OCI-LY7 (cell line): ENCODE data around the gene TDRD7. TPM values are rescaled to one million over a fixed set of nuclear protein-coding genes. Genes with fewer than 3 reads are reported as not detected.

Source experiments
- BruUV-seq: library from RNA; stranded (reverse); fragments of 400-500 nt; replicated peaks from 2 replicates; lab custom pipeline; 2021; lab: Mats Ljungman, UMichigan
- CTCF ChIA-PET: fragments of 300-600 bp; sonication (Branson Sonifier 250); formaldehyde crosslinking; loops from one replicate; lab custom pipeline; 2022; ENCODE audit warnings: antibody characterized with exemption; ENCODE audit not compliant: unreplicated experiment; lab: Charles Lee
- POLR2A ChIA-PET: fragments of 300-600 bp; sonication (Branson Sonifier 250); formaldehyde crosslinking; loops from one replicate; lab custom pipeline; 2022; ENCODE audit warnings: antibody characterized with exemption; lab: Charles Lee
- DNase-seq: peaks from one replicate; pipeline ENCODE4 v3.0.0-alpha.2; 2015; ENCODE audit warnings: low spot score
- H2AFZ ChIP-seq: fragments of 200-600 bp; sonication (generic), shearing (Covaris generic); 2 replicates; pipeline ENCODE4 v1.6.1; 2014; ENCODE audit warnings: mild to moderate bottlenecking, antibody characterized with exemption, low read length, moderate library complexity
- H3K27ac ChIP-seq: fragments of 200-600 bp; sonication (generic); 2 replicates; pipeline ENCODE4 v1.5.1; 2014; ENCODE audit warnings: mixed run types, low read depth, mild to moderate bottlenecking, moderate library complexity, low read length, inconsistent platforms; ENCODE audit not compliant: poor library complexity, severe bottlenecking
- H3K36me3 ChIP-seq: fragments of 200-600 bp; sonication (generic); 2 replicates; pipeline ENCODE4 v1.6.1; 2014; ENCODE audit warnings: mild to moderate bottlenecking, antibody characterized with exemption, low read length, moderate library complexity, mixed read lengths; ENCODE audit not compliant: insufficient read depth
- H3K4me1 ChIP-seq: fragments of 200-600 bp; sonication (generic); 2 replicates; pipeline ENCODE4 v1.5.1; 2014; ENCODE audit warnings: mild to moderate bottlenecking, low read length; ENCODE audit not compliant: insufficient read depth, poor library complexity, severe bottlenecking
- H3K4me2 ChIP-seq: fragments of 200-600 bp; sonication (generic); 2 replicates; pipeline ENCODE4 v1.6.1; 2014; ENCODE audit warnings: mild to moderate bottlenecking, low read length
- H3K4me3 ChIP-seq: fragments of 200-600 bp; sonication (generic); 2 replicates; pipeline ENCODE4 v1.5.1; 2014; ENCODE audit warnings: mild to moderate bottlenecking, low read depth, low read length; ENCODE audit not compliant: poor library complexity, severe bottlenecking
- H3K79me2 ChIP-seq: fragments of 200-600 bp; sonication (generic); 2 replicates; pipeline ENCODE4 v1.6.1; 2016; ENCODE audit warnings: low read depth, mild to moderate bottlenecking, low read length, moderate library complexity, mixed read lengths; ENCODE audit not compliant: insufficient read depth
- H3K9me2 ChIP-seq: fragments of 200-600 bp; sonication (generic); 2 replicates; pipeline ENCODE4 v1.6.1; 2016; ENCODE audit warnings: mild to moderate bottlenecking, low read length, mixed read lengths; ENCODE audit not compliant: insufficient read depth
- H3K9me3 ChIP-seq: fragments of 200-600 bp; sonication (generic); 2 replicates; pipeline ENCODE4 v1.6.1; 2014; ENCODE audit warnings: mild to moderate bottlenecking, mixed run types, low read length, mixed read lengths
- H4K20me1 ChIP-seq: fragments of 200-600 bp; sonication (generic); 2 replicates; pipeline ENCODE4 v1.6.1; 2014; ENCODE audit warnings: mild to moderate bottlenecking, antibody characterized with exemption, low read length, moderate library complexity, mixed read lengths; ENCODE audit not compliant: insufficient read depth
- CTCF ChIP-seq: fragments of 200-600 bp; sonication (generic); conservative IDR thresholded peaks from 2 replicates; pipeline ENCODE4 v1.5.1; 2014; ENCODE audit warnings: mild to moderate bottlenecking, antibody characterized with exemption, low read length, moderate library complexity, mixed read lengths
- EZH2phosphoT487 ChIP-seq: fragments of 200-600 bp; sonication (generic); IDR thresholded peaks from 2 replicates; pipeline ENCODE4 v1.6.1; 2018; ENCODE audit warnings: low read depth, borderline replicate concordance, mild to moderate bottlenecking, mixed run types, antibody characterized with exemption, low read length, moderate library complexity, mixed read lengths
- intact Hi-C: fragments of 100-400 bp; cut with micrococcal nuclease; formaldehyde crosslinking; loops from one replicate; pipeline ENCODE4 v1.10.0; 2022; ENCODE audit not compliant: unreplicated experiment
- total RNA-seq, 2 experiments: library from RNA; depleted of rRNA in 1 of 2; stranded (reverse); fragments of >200 nt in 1 of 2; shearing (Covaris generic) in 1 of 2; gene quantifications; 2 replicates each; pipeline ENCODE4 v1.2.3, GENCODE V29; 2014 to 2022

The TDRD7 gene
- total RNA-seq, 2 experiments from 2014 or later, result 4.0 to 6.1 TPM

- no peak for DNase-seq
- Histone ChIP-seq H3K9me3 (no peaks in the 10 kb centered on the region), H4K20me1 (no peaks in the 10 kb centered on the region), H3K36me3 (no peaks in the 10 kb centered on the region), H3K9me2 (no peaks in the 10 kb centered on the region), H3K4me2 (no peak overlapping the region), H3K4me1 (no peaks in the 10 kb centered on the region), H2AFZ (no peak overlapping the region), H3K4me3 (no peak overlapping the region), H3K79me2 (no peaks in the 10 kb centered on the region), H3K27ac (no peak overlapping the region)
- ChIA-PET CTCF (no interaction called here), POLR2A (no interaction called here)
- TF ChIP-seq EZH2phosphoT487 (no peak), CTCF (no peak)
- no TSS peak for BruUV-seq
- intact Hi-C loops, result no loop called here
These were observed 21.0 kb upstream of the TDRD7 start for GRCh38 chr9:97390791-97391406.

- TF ChIP-seq CTCF (no peak), EZH2phosphoT487 (no peak)
- POLR2A ChIA-PET, result no interaction called here
- Histone ChIP-seq H2AFZ (no peak overlapping the region), H3K27ac (no peak overlapping the region), H4K20me1 (no peaks in the 10 kb centered on the region), H3K9me2 (no peaks in the 10 kb centered on the region), H3K4me3 (no peak overlapping the region), H3K4me1 (no peaks in the 10 kb centered on the region), H3K4me2 (no peak overlapping the region), H3K9me3 (no peaks in the 10 kb centered on the region), H3K79me2 (no peaks in the 10 kb centered on the region), H3K36me3 (no peaks in the 10 kb centered on the region)
- no peak for DNase-seq
- BruUV-seq, result no TSS peak
- CTCF ChIA-PET, result no interaction called here
- intact Hi-C loops, result no loop called here
These were observed 17.0 kb upstream of the TDRD7 start for GRCh38 chr9:97394881-97395280.

GRCh38 chr9:97395745-97396144, 16.2 kb upstream of the TDRD7 start:
- no peak overlapping the region for H3K27ac ChIP-seq
- no peaks in the 10 kb centered on the region for H3K9me2 ChIP-seq
- no peaks in the 10 kb centered on the region for H3K4me1 ChIP-seq
- intact Hi-C loops, result no loop called here
- H3K79me2 ChIP-seq, result no peaks in the 10 kb centered on the region
- H3K36me3 ChIP-seq, result no peaks in the 10 kb centered on the region
- ChIA-PET CTCF (no interaction called here), POLR2A (no interaction called here)
- no peaks in the 10 kb centered on the region for H3K9me3 ChIP-seq
- no peak overlapping the region for H3K4me3 ChIP-seq
- no TSS peak for BruUV-seq
- H2AFZ ChIP-seq, result no peak overlapping the region
- TF ChIP-seq EZH2phosphoT487 (no peak), CTCF (no peak)
- no peaks in the 10 kb centered on the region for H4K20me1 ChIP-seq
- H3K4me2 ChIP-seq, result no peak overlapping the region
- no peak for DNase-seq
